Measurements from ENCODE around the gene LRRC26. TPM values are rescaled to one million over a fixed set of nuclear protein-coding genes. Genes with fewer than 3 reads are reported as not detected.
A peak's percentile ranks its signal among the peaks of the same experiment; 100 is the strongest.

LRRC26 gene
- total RNA-seq, 2 experiments from 2014 or later: not detected

DNA sequence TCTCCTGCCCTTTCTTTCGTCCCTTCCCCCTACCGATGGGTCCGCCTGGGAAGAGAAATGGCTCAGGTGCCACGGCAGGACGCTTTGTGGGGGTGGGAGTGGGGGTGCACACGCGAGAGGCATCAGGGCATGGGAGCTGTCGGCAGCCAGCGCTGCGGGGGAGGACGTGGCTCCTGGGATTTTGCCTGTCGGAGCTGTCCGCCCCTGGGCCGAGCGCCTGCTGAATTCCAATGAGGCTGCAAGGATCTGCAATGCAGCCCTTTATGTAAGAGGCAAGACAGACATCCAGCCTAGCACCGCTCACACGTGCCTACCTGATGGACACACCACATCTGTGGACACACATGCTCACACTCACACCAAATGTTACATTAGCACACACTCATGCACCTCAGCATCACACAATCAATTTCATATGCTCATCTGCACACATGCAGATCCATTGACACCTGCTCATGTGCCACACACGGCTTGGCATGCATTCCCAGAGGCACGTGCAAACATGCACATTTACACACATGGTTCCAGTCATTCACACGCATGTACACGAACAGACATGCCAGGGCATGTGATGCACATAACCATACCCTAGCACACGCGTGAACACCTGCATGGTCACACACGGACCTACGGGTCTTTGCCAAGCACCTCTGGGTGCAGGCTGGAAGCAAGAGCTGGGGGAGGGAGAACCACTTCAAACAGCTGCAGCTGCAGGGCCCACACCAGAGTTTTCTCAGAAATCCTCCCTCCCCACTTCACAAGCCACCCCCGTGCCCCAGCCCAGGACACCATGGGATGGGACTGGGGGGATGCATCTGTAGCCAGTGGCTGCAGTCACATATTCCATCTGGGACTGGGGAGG, 29.5 kb downstream of the LRRC26 start:
- Mint-ChIP-seq H3K36me3 (ENCODE audit: low read depth) (no peaks in the 10 kb centered on the region), H3K4me1 (ENCODE audit: low read depth) (peaks cover 5% of the 10 kb centered on the region), H3K27ac (no peak overlapping the region), H3K4me3 (no peak overlapping the region), H3K9me3 (no peaks in the 10 kb centered on the region), H3K27me3 (peaks cover 57% of the 10 kb centered on the region)
- DNase-seq (no peak), ATAC-seq (no peak)
- TF ChIP-seq, protein P1, sequence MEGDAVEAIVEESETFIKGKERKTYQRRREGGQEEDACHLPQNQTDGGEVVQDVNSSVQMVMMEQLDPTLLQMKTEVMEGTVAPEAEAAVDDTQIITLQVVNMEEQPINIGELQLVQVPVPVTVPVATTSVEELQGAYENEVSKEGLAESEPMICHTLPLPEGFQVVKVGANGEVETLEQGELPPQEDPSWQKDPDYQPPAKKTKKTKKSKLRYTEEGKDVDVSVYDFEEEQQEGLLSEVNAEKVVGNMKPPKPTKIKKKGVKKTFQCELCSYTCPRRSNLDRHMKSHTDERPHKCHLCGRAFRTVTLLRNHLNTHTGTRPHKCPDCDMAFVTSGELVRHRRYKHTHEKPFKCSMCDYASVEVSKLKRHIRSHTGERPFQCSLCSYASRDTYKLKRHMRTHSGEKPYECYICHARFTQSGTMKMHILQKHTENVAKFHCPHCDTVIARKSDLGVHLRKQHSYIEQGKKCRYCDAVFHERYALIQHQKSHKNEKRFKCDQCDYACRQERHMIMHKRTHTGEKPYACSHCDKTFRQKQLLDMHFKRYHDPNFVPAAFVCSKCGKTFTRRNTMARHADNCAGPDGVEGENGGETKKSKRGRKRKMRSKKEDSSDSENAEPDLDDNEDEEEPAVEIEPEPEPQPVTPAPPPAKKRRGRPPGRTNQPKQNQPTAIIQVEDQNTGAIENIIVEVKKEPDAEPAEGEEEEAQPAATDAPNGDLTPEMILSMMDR (IDR thresholded peaks at IDR 0.05): no peak
- POLR2A ChIA-PET: interaction anchor here (0.6 kb wide), 1 partner anchor 10 kb away, joined by 3 read pairs; no protein-coding TSS in a partner anchor
- intact Hi-C loops (cut with micrococcal nuclease): no loop called here
- CTCF ChIA-PET: interaction anchor here (1.0 kb wide), 1 partner anchor 94 kb away, joined by 3 read pairs; no protein-coding TSS in a partner anchor

DNA sequence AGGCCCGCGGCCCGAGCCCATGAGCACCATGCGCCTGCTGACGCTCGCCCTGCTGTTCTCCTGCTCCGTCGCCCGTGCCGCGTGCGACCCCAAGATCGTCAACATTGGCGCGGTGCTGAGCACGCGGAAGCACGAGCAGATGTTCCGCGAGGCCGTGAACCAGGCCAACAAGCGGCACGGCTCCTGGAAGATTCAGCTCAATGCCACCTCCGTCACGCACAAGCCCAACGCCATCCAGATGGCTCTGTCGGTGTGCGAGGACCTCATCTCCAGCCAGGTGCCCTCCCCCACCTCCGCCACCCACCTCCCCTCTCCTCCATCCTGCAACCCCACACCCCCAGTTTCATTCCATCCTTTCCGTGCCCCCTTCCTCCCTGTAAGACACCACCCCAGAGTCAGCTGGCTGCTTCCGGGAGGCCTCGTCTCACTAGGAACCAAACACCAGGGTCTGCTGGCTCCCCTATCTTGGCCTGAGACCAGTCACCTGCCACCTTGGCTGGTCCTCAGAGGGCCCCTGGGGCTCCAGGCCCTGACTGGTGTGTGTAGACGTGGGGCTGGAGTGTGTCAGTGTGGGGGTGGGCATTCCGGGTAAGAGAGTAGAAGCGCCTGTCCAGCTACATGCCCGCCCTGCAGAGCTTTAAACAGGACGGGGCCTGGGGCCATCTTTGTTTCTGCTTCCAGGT, 30.2 kb downstream of the LRRC26 start:
- ChIA-PET CTCF (interaction anchor here (1.2 kb wide), 1 partner anchor 84 kb away, joined by 3 read pairs; no protein-coding TSS in a partner anchor), POLR2A (interaction anchor here (0.6 to 0.9 kb wide), 2 partner anchors 10 to 11 kb away, joined by 3 read pairs; no protein-coding TSS in a partner anchor)
- Mint-ChIP-seq H3K4me1 (ENCODE audit: low read depth) (peaks cover 5% of the 10 kb centered on the region), H3K4me3 (no peak overlapping the region), H3K36me3 (ENCODE audit: low read depth) (no peaks in the 10 kb centered on the region), H3K27me3 (peaks cover 62% of the 10 kb centered on the region), H3K9me3 (no peaks in the 10 kb centered on the region), H3K27ac (no peak overlapping the region)
- DNase-seq (no peak), ATAC-seq (no peak)
- intact Hi-C loops (cut with micrococcal nuclease): no loop called here
- TF ChIP-seq, protein P1 (IDR thresholded peaks at IDR 0.05): no peak

DNA sequence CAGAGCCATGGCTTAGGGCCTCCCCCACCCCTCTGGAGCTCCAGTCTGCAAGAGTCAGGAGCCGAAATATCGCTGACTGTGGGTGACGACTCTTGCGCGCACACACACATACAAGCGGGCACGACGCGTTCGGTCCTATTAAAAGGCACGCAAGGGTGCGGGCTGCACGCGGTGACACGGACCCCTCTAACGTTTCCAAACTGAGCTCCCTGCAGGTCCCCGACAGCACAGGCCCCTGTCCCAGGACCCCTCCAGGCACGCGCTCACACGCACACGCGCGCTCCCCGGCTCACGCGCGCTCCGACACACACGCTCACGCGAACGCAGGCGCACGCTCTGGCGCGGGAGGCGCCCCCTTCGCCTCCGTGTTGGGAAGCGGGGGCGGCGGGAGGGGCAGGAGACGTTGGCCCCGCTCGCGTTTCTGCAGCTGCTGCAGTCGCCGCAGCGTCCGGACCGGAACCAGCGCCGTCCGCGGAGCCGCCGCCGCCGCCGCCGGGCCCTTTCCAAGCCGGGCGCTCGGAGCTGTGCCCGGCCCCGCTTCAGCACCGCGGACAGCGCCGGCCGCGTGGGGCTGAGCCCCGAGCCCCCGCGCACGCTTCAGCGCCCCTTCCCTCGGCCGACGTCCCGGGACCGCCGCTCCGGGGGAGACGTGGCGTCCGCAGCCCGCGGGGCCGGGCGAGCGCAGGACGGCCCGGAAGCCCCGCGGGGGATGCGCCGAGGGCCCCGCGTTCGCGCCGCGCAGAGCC, 31.0 kb downstream of the LRRC26 start, which contains the start of gene GRIN1:
Gene GRIN1 (plus strand): TSS at position 433 of the 746 bp plus-strand sequence. CDS start 333 bp downstream, outside the sequence.
- H3K9me3 Mint-ChIP-seq: no peaks in the 10 kb centered on the region
- H3K27me3 Mint-ChIP-seq: peaks cover 62% of the 10 kb centered on the region
- CTCF ChIA-PET: interaction anchor here (0.8 to 1.2 kb wide), 3 partner anchors 21 to 98 kb away, joined by 3 read pairs; no protein-coding TSS in a partner anchor
- no peaks in the 10 kb centered on the region for H3K36me3 Mint-ChIP-seq (ENCODE audit: low read depth)
- TF ChIP-seq, protein P1 (IDR thresholded peaks at IDR 0.05): no peak
- intact Hi-C loops (cut with micrococcal nuclease): no loop called here
- peaks cover 5% of the 10 kb centered on the region for H3K4me1 Mint-ChIP-seq (ENCODE audit: low read depth)
- H3K4me3 Mint-ChIP-seq: no peak within 1 kb of the TSS
- no peak within 1 kb of the TSS for H3K27ac Mint-ChIP-seq
- DNase-seq (no peak), ATAC-seq (peak; percentile 37)
- POLR2A ChIA-PET: interaction anchor here (0.9 to 1.3 kb wide), 3 partner anchors 9 to 57 kb away, joined by 3 to 5 read pairs (median 3); no protein-coding TSS in a partner anchor

DNA sequence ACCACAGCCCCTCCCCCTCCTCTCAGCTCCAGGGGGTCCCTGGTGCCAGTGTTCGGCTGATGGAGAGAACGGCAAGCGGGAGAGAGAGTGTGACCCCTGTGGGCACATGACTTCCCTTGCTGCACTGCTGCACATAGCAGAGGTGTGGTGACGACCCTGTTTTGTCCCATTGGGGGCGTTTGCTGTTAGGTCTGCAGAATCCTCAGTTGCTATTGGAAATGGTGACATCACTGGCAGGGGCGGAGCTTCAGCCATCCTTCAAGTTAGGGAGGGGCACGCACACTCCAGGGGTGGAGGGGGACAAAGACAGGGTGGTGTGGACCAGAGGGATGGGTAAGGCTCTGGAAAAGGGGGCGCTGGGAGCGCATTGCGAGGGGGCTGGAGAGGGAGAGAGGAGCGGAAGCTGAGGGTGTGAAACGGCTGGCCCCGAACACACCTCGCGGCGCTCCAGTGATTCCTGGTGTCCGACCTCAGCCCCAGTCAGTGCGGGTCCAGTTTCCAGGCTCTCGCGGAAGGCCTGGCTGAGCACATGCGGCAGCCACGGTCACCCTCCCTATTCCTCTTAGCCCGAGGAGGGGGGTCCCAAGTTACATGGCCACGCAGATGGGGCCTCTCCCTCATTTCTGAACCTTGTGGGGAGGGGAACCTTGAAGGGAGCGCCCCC, 31.7 kb downstream of the LRRC26 start:
- CTCF ChIA-PET: interaction anchor here (0.8 to 1.2 kb wide), 3 partner anchors 21 to 99 kb away, joined by 3 read pairs; no protein-coding TSS in a partner anchor
- TF ChIP-seq, protein P1 (IDR thresholded peaks at IDR 0.05): no peak
- no peaks in the 10 kb centered on the region for H3K9me3 Mint-ChIP-seq
- DNase-seq (peak; percentile 62), ATAC-seq (peak; percentile 47)
- no peaks in the 10 kb centered on the region for H3K36me3 Mint-ChIP-seq (ENCODE audit: low read depth)
- POLR2A ChIA-PET: interaction anchor here (1.1 to 2.0 kb wide), 3 partner anchors 9 to 56 kb away, joined by 3 to 5 read pairs (median 5); no protein-coding TSS in a partner anchor
- H3K4me1 Mint-ChIP-seq (ENCODE audit: low read depth): peaks cover 5% of the 10 kb centered on the region
- peaks cover 58% of the 10 kb centered on the region for H3K27me3 Mint-ChIP-seq
- H3K27ac Mint-ChIP-seq: no peak overlapping the region
- no peak overlapping the region for H3K4me3 Mint-ChIP-seq
- intact Hi-C loops (cut with micrococcal nuclease): no loop called here

Measured in activated CD8-positive, alpha-beta T cell treated with anti-CD3 and anti-CD28 coated beads for 36 hours (primary cell).